ENCODE measurements around the gene KDM4B.

KDM4B gene

DNA sequence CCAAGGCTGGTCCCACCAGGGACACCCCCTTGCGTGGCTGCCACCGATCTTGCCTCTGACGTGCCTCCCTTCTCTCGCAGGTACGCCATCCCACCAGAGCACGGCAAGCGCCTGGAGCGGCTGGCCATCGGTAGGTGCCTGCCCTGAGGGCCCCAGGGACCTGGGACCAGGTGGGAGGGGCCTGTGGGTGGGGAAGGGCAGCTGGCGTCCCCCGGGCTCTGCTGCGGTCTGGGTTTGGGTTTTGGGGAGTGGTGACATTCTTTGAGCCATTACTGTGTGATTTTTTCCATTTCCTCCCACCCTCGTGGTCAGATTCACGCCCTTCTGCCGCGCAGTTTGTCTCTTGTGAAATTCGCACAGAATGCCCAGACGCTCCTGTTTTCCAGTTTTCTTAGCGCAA lies 102.0 kb downstream of the KDM4B start:
- no peak for DNase-seq (ENCODE audit: low spot score)

- no peak for DNase-seq (ENCODE audit: low spot score)
Observed at GRCh38 chr19:5071579-5071978, 102.7 kb downstream of the KDM4B start.

DNA sequence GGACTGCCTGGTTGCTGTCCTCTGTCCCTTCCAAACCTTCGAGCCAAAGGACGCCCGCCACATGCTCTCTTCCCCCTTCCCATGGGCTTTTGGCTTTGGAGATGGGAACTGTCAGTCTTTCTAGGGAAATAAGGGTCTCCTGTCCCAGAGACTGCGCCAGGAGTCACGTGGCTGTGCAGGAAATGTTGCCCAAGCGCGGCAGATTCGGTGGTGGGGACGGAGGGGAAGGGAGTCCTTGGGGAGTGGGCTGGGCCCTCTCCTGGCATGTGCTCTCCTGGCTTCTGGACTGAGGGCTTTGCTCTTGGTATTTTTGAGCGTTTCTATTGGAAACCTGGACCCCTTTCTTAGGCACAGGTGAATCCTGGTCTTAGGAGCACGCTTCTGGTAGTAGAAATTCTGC lies 103.2 kb downstream of the KDM4B start:
- no peak for DNase-seq (ENCODE audit: low spot score)

DNA sequence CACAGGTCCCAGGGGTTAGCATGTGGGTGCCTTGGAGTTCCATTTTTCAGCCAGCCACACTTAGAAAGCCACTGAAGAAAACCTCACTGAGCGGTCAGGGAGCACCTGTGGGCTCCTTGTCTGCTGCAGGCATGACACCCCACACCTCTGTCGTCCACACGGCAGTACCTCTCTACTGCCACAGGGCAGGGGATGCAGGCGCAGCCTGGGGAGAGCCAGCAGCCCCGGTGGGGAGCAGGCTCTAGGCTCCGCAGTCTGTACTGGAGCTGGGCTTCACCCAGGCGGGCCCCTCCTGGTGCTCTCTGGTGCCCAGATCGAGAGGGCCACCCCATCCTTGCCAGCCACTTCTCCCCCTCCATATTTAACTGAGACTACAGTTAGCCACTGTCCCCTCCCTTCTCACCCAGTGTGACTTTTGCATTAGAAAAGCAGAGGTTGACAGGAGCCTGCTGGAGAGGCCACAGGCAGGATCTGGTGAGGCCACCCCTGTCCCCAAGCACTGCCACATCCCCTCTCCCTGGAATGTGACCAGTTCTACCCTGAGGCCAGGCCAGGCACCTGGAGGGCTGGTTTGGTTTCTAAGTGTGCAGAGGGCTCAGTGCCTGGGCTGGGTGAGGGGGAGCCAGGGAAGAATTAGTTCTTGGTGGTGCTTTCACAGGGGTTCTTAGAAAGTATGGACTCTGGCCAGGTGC lies 104.4 kb downstream of the KDM4B start:
- DNase-seq (ENCODE audit: low spot score): no peak

DNA sequence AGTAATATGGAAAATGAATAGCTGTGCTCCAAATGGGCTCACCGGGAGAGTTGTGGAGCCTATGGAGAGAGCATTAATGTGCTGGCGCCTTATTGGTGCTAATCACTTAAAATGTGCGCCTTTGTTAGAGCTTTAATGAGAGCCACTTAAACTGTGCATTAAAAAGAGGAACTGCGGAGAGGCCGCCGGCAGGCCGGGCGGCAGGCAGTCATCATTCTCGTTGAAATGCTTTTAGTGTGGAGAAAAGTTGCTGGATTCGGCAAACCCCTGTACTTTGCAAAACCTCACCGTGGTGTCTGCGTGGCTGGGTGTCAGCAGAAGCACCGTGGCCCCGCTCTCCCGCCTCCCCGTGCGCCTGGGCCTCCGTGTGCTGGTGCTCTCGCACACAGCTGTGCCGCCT lies 105.5 kb downstream of the KDM4B start:
- DNase-seq (ENCODE audit: low spot score): no peak

DNA sequence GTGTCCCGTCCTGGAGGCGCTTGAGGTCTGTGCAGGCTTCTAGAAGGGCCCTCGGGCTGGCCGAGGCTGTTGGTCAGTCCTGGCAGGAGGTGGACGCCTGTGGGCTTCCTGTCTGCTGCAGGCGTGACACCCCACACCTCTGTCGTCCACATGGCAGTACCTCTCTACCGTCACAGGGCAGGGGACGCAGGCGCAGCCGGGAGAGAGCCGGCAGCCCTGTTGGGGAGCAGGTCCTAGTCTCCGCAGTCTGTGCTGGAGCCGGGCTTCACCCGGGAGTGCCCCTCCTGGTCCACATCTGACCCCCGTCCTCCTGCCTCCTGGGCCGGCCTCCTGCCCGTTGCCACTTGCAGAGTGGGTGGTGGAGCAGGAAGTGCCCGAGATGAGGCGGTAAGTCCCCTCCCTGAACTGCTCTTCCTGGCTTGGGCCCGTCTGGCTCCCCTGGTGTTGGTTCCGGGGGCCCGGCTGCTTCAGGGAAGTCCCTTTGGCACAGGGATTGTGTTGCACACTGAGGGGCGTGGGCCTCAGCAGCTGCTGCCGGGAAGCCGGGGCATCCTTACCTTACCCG lies 106.0 kb downstream of the KDM4B start:
- no peak for DNase-seq (ENCODE audit: low spot score)

DNA sequence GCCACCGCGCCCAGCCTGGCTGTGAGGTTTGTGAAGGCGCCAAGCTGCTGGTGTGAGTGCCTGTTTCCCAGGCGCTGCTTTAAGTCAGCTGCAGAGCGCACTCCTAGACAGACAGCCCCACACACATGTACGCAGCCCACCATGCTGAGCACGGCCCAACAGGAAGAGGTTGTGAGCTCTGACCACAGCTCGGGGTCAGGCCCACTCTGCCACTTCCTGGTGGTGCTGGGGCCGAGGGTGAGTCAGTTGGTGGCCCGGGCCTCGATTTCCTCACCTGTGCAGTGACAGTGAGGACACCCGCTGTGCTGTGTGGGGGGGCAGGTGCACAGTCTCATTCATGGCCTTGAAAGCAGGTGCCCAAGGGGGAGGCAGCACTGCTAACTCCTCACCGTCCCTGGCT lies 106.7 kb downstream of the KDM4B start:
- DNase-seq (ENCODE audit: low spot score): no peak

GRCh38 chr19:5076440-5077208 lies 107.7 kb downstream of the KDM4B start:
- DNase-seq (ENCODE audit: low spot score): no peak

- no peak for DNase-seq (ENCODE audit: low spot score)
Observed at GRCh38 chr19:5077209-5077515, 108.2 kb downstream of the KDM4B start.

DNA sequence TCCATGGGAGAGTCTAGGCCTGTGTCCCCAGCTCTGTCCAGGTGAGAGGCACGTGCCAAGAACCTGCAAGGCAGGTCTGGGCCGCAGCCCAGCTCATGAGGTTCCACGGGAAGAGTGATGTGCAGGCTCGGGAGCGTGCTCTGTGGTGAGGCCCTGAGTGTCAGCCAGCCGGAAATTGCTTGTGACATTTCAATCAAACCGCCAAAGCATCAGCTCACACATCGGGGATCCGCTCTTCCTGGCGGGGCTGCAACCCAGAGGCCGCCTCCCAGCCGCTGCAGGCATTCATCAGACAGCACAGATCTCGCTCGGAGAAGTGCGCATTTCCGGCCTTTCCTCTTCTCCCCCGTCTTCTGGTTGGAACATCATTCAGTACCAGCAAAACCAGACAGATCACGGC lies 109.3 kb downstream of the KDM4B start:
- DNase-seq (ENCODE audit: low spot score): no peak

- no peak for DNase-seq (ENCODE audit: low spot score)
Observed at GRCh38 chr19:5078666-5079065, 109.8 kb downstream of the KDM4B start.

DNA sequence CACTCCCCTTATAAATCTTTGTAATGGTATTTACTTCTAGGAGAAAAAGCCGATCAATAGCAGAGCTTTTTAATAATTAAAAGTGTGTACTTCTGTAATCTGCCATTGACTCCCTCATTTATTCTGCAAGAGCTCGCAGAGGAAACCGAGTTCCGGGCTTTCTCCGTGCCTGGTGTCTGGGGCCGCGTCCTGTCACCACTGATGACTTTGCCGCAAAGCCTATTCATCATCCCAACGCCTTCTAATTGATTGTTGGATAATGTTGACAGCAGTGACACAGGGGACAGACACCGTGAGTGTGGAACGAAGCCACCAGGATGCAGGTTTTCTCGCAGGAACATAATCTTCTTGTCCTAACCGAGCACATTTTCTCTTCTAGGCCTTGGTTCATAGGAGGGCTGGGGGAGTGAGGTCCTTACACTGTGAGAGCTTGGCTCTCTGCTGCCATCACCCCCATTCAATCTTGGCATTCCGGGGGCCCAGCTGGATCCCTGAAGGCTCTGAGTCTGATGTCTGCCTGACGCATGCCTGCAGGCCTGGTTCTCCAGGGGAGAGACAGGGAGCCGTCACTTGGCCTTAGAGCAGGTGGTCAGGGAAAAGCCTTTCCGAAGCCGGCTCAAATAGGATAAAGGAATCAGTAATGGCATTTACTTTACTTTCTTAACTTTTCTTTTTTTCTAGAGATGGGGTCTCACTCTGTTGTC lies 110.3 kb downstream of the KDM4B start:
- DNase-seq (ENCODE audit: low spot score): no peak

DNA sequence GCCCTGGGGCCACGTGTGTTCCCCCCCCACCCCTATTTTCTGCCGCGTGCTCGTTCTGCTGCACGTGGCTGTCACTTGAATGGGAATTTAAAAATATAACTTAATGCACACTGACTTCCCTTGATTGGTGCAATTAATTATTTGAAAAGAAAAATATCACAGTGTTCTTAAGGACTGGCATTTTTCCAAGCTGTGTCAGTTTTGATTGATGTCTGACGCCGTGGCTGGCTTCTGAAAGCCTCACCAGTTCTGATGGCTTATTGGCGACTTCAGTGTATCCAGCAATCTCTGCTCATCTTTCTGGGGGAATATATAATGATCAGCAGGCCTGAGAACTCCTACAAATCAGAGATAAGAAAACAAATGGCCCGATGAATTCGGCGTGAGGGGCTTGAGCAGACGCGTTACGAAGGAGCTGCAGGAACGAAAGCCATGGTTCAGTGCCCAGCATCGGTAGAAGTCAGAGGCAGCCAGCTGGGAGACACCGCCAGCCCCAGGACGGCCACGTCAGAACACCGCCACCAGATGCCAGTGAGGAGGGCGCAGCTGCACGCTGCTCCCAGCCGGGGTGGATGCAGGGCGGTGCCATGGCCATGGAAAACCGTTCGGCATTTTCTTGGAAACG lies 111.2 kb downstream of the KDM4B start:
- DNase-seq (ENCODE audit: low spot score): no peak

GRCh38 chr19:5080809-5081208 lies 111.9 kb downstream of the KDM4B start:
- DNase-seq (ENCODE audit: low spot score): no peak

DNA sequence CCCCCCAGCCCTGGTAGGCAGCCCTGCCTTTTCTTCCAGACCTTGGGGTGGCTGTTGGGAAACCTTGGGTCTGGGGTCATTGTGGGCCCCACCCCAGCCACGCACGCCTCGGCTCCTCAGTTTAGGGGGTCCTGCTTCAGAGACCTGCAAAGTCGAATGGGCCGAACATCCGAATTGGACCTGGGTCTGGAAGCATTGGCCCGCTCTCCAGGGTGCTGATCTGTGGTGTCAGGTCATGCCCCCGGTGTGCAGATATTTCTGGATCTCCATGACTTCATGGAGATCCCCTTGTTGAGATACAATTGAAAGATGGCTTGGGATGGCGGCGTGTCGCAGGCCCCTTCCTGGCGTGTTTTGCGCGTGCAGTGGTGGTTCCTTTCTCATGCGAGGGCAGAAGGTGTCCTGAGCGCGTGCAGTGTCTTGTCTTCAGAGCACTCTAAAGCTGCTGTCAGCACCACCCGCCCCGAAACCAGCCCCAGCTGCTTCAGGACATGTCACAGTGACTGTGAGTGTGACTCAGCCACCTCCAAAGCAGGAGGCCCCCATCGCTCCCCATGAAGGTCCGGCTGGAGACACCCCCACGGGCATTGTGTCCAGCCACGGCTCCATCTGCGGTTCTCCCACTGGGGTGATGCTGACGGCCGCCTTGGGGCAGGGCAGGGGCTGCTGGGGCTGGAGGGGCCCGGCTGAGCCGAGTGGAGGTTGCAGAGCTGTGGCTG lies 112.7 kb downstream of the KDM4B start:
- DNase-seq (ENCODE audit: low spot score): no peak

DNA sequence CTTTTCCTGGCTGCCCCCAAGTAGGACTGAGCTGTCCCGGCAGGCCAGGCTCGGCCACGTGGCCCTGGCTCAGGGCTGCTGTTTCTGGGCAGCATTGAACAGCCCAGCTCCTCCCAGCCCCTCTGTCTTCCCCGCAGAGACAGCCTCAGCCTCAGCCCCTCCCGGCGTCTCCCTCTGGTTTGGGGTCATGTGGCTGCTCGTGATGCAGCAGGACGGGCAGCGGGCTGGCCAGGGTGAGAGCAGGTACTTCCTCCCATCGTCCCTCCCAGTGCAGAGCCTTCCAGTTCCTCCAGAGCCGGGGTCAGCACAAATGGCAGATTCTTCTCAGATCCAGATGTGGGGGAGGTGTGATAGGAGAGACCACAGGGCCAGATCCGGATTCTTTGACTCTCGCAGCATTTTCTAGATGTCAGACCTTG lies 114.6 kb downstream of the KDM4B start:
- DNase-seq (ENCODE audit: low spot score): no peak

DNA sequence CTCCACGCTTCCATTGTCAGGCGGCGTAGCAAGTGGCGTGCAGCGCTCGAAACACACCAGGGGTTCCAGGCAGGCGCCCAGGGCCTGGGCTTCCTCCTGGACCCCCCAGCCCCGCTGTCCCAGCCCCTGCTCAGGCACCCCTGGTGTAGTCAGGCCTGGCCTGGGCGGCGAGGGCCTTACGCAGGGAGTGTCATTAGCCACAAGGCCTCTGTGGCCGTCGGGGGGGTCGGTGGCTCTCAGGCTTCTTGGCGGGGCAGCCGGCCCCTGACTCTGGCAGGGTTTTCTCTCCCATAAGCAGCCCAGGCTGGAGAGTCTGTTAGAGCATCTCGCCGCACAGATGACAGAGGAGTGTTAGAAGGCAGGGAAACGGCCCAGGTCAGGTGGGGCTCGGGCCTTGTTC lies 116.7 kb downstream of the KDM4B start:
- no peak for DNase-seq (ENCODE audit: low spot score)

DNA sequence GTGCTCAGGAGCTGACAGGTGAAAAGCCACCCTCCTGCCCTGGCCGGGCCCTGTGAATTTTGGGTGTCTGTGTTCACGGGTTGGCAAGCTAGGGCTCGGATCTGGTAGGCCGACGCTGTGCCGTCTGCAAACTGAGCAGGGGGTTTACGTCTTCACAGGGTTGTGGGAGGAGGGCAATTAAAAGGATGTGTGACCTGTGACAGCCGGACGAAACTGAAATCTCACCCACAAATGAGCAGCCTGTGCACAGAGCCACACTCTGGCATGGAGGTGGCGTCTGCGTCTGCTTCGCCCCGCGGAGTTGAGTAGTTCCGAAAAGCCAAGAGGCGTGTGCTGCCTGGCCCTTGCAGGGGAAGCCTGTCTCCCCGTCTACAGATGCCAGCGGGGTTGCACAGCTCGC lies 117.3 kb downstream of the KDM4B start:
- DNase-seq (ENCODE audit: low spot score): no peak

DNA sequence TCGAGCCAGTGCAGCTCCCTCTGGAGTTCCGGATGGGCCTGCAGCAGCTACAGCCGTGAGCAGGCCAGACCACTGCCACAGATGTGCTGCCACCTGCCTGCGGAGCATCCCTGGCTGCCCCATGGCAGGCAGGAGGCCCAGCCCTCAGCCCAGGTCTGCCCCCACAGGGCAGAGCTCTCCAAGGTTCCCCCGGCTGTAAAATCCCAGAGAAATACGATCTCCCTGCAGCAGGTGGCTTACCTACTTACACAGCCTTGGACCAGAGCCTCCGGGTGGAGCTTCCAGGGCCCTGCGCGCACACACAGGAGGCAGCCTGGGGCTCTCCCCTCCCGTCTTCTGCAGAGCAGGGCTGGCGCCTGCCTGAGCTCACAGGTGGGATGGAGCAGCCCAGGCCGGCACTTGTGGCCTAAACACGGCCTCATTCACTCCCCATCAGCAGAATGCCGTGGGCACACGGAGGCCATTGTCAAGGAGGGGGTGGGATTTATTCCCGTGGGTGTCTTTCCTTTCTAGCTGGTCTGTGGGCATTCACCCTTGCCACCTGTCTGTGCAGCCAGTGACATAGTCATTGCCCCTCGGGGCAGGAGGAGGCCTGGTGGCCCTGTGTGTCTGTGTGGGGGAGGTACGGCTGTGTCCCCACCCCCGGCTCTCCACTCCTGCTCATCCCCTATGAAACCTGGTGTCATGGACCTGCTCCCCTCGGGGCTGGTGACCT lies 118.0 kb downstream of the KDM4B start:
- DNase-seq (ENCODE audit: low spot score): peak; percentile 18

GRCh38 chr19:5089283-5089682 lies 120.4 kb downstream of the KDM4B start:
- DNase-seq (ENCODE audit: low spot score): no peak

DNA sequence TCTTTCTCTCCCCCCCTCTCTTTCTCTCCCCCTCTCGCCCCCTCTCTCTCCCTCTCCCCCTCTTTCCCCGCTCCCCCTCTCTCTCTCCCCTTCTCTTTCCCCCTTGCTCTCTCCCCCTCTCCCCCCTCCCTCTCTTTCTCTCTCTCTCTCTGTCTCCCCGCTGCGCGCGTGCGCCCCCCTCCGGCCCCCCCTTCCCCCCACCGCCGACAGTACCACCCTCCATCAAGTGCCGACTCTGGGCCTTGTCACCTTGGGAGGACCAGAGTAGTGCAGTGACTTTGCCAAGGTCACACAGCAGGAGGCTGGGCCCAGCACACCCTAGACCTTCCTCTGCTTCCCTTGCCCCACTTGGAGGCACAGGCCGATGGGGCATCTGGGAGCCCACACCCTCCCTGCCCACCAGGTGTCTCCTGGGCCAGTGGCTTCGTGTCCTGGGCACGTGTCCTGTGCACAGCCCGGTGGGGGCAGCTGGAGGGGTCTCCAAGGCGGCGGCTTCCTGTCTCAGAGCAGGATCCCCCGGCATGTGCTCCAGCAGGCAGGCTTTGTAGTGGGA lies 121.6 kb downstream of the KDM4B start:
- DNase-seq (ENCODE audit: low spot score): no peak

All from SW480 (cell line).